Mesothelial cell of epicardium (in vitro differentiated cells): Measurements from ENCODE around the gene SNED1. TPM values are rescaled to one million over a fixed set of nuclear protein-coding genes. Genes with fewer than 3 reads are reported as not detected.
"Not testable (repeated sequence)": the region's sequence is repeated elsewhere in the genome, so short reads cannot be mapped to it uniquely, and the experiment has no call there.

Experiments used
- DNase-seq, 2 experiments: peaks; one replicate each; pipeline ENCODE4 v3.0.0; 2021; ENCODE audit warnings: low spot score in 2 of 2; ENCODE audit not compliant: unreplicated experiment in 2 of 2
- H3K27ac Mint-ChIP-seq: 2 replicates; pipeline ENCODE4 v1.8.0; 2021; ENCODE audit warnings: mixed read lengths
- H3K27me3 Mint-ChIP-seq: 2 replicates; pipeline ENCODE4 v1.8.0; 2021; ENCODE audit warnings: low read depth, mixed read lengths
- H3K36me3 Mint-ChIP-seq: 2 replicates; pipeline ENCODE4 v1.8.0; 2021; ENCODE audit warnings: mixed read lengths
- H3K4me1 Mint-ChIP-seq: 2 replicates; pipeline ENCODE4 v1.8.0; 2021; ENCODE audit warnings: mixed read lengths
- H3K4me3 Mint-ChIP-seq: 2 replicates; pipeline ENCODE4 v1.8.0; 2021; ENCODE audit warnings: mild to moderate bottlenecking, moderate library complexity, mixed read lengths
- H3K9me3 Mint-ChIP-seq: 2 replicates; pipeline ENCODE4 v1.8.0; 2021; ENCODE audit warnings: mixed read lengths
- CTCF ChIP-seq: fragments of 200-600 bp; sonication (generic); IDR thresholded peaks from one replicate; pipeline ENCODE4 v1.5.0; 2021; ENCODE audit warnings: antibody characterized with exemption; ENCODE audit not compliant: unreplicated experiment
- total RNA-seq: library from RNA; stranded (reverse); gene quantifications from 3 replicates; pipeline ENCODE4 v1.2.1, GENCODE V29; 2021

Gene SNED1
- total RNA-seq, 1 donor from 2014 or later = 9.4 TPM

GRCh38 chr2:241091734-241092445, 93.5 kb downstream of the SNED1 start:
- Mint-ChIP-seq H3K9me3 (no peaks in the 10 kb centered on the region), H3K4me1 (no peaks in the 10 kb centered on the region), H3K27me3 (no peaks in the 10 kb centered on the region), H3K27ac (no peak overlapping the region), H3K36me3 (peaks cover 34% of the 10 kb centered on the region), H3K4me3 (no peak overlapping the region)
- DNase-seq = no peak
- TF ChIP-seq CTCF = no peak

- DNase-seq = no peak
- Mint-ChIP-seq H3K4me3 (no peak overlapping the region), H3K27ac (no peak overlapping the region), H3K36me3 (peaks cover 32% of the 10 kb centered on the region), H3K9me3 (no peaks in the 10 kb centered on the region), H3K27me3 (no peaks in the 10 kb centered on the region), H3K4me1 (no peaks in the 10 kb centered on the region)
- TF ChIP-seq CTCF = no peak
These were observed 94.3 kb downstream of the SNED1 start for GRCh38 chr2:241092677-241093076.

GRCh38 chr2:241093133-241093781, 94.8 kb downstream of the SNED1 start:
- H3K27me3 Mint-ChIP-seq, H3K4me3 Mint-ChIP-seq, H3K4me1 Mint-ChIP-seq, H3K27ac Mint-ChIP-seq, DNase-seq, H3K9me3 Mint-ChIP-seq: not testable (repeated sequence)
- peaks cover 28% of the 10 kb centered on the region for H3K36me3 Mint-ChIP-seq

GRCh38 chr2:241094172-241094571, 95.8 kb downstream of the SNED1 start:
- Mint-ChIP-seq H3K27me3 (no peaks in the 10 kb centered on the region), H3K9me3 (no peaks in the 10 kb centered on the region)

GRCh38 chr2:241094924-241095420, 96.6 kb downstream of the SNED1 start:
- Mint-ChIP-seq H3K9me3 (no peaks in the 10 kb centered on the region), H3K27ac (no peak overlapping the region), H3K27me3 (no peaks in the 10 kb centered on the region), H3K4me1 (no peaks in the 10 kb centered on the region), H3K4me3 (no peak overlapping the region), H3K36me3 (peaks cover 31% of the 10 kb centered on the region)
- TF ChIP-seq CTCF = no peak
- DNase-seq = no peak

More at GRCh38 chr2:241094172-241094571, 95.8 kb downstream of the SNED1 start:
- TF ChIP-seq CTCF = no peak
- no peak overlapping the region for H3K4me3 Mint-ChIP-seq
- no peak for DNase-seq
- H3K4me1 Mint-ChIP-seq = no peaks in the 10 kb centered on the region
- H3K27ac Mint-ChIP-seq = no peak overlapping the region
- peaks cover 31% of the 10 kb centered on the region for H3K36me3 Mint-ChIP-seq

- Mint-ChIP-seq H3K36me3 (peaks cover 31% of the 10 kb centered on the region), H3K27ac (no peak overlapping the region), H3K27me3 (no peaks in the 10 kb centered on the region), H3K4me1 (no peaks in the 10 kb centered on the region), H3K9me3 (no peaks in the 10 kb centered on the region), H3K4me3 (no peak overlapping the region)
- TF ChIP-seq CTCF = no peak
- DNase-seq = no peak
These were observed 97.3 kb downstream of the SNED1 start for GRCh38 chr2:241095594-241096290.
